ENCODE results near the gene SIVA1.

DNA sequence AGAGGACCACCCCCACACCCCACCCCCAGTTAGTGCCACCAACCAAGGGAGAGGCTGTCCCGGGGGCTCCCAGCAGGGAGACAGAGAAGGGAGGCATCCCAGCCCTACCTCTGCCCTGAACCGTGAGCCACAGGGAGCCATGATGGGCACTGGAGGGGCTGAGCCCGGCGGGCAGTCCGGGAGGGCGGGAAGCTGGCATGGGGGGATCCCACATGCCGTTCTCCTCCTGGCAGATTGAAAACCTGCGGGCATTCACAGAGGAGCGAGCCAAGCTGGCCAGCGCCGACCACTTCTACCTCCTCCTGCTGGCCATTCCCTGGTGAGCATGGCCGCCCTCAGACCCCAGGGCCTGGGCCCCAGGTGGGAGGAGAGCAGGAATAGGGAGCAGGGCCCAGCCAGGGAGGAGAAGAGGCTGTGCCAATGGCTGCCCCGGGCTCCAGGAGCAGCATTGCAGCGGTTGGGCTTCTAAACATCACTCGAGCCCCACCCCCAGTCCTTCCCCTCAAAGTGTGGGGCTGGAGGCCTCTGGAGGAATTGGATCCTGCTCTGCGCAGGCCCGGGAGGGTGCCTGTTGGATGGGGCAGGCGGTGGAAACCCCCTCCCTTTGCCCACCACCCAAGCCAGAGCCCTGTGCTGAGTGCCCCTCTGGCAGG lies 43.4 kb upstream of the SIVA1 start:
- TF ChIP-seq ELF1 (tag; IDR thresholded peaks at IDR 0.05), result no peak
- no peak for TF ChIP-seq NR3C1 (CRISPR knock-in tag; IDR thresholded peaks at IDR 0.05)
- TF ChIP-seq, protein P1, sequence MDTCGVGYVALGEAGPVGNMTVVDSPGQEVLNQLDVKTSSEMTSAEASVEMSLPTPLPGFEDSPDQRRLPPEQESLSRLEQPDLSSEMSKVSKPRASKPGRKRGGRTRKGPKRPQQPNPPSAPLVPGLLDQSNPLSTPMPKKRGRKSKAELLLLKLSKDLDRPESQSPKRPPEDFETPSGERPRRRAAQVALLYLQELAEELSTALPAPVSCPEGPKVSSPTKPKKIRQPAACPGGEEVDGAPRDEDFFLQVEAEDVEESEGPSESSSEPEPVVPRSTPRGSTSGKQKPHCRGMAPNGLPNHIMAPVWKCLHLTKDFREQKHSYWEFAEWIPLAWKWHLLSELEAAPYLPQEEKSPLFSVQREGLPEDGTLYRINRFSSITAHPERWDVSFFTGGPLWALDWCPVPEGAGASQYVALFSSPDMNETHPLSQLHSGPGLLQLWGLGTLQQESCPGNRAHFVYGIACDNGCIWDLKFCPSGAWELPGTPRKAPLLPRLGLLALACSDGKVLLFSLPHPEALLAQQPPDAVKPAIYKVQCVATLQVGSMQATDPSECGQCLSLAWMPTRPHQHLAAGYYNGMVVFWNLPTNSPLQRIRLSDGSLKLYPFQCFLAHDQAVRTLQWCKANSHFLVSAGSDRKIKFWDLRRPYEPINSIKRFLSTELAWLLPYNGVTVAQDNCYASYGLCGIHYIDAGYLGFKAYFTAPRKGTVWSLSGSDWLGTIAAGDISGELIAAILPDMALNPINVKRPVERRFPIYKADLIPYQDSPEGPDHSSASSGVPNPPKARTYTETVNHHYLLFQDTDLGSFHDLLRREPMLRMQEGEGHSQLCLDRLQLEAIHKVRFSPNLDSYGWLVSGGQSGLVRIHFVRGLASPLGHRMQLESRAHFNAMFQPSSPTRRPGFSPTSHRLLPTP (IDR thresholded peaks at IDR 0.05; ENCODE audit: borderline replicate concordance, extremely low read depth, insufficient read length), result no peak
- no peak for TF ChIP-seq NR2F6 (CRISPR knock-in tag; IDR thresholded peaks at IDR 0.05)
- no peak for TF ChIP-seq POLR2AphosphoS5 (IDR thresholded peaks at IDR 0.05; ENCODE audit: control insufficient read depth, insufficient read depth, low read depth, low read length)
- TF ChIP-seq, protein P2, sequence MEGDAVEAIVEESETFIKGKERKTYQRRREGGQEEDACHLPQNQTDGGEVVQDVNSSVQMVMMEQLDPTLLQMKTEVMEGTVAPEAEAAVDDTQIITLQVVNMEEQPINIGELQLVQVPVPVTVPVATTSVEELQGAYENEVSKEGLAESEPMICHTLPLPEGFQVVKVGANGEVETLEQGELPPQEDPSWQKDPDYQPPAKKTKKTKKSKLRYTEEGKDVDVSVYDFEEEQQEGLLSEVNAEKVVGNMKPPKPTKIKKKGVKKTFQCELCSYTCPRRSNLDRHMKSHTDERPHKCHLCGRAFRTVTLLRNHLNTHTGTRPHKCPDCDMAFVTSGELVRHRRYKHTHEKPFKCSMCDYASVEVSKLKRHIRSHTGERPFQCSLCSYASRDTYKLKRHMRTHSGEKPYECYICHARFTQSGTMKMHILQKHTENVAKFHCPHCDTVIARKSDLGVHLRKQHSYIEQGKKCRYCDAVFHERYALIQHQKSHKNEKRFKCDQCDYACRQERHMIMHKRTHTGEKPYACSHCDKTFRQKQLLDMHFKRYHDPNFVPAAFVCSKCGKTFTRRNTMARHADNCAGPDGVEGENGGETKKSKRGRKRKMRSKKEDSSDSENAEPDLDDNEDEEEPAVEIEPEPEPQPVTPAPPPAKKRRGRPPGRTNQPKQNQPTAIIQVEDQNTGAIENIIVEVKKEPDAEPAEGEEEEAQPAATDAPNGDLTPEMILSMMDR (IDR thresholded peaks at IDR 0.05 in 2 of 3, conservative IDR thresholded peaks at IDR 0.05 in 1 of 3; ENCODE audit: insufficient read depth in 2 of 3, low read depth in 1 of 3, low read length in 3 of 3), result no peak
- TF ChIP-seq RFX5 (IDR thresholded peaks at IDR 0.05; ENCODE audit: low read depth, low read length), result no peak
- TF ChIP-seq, protein P3, sequence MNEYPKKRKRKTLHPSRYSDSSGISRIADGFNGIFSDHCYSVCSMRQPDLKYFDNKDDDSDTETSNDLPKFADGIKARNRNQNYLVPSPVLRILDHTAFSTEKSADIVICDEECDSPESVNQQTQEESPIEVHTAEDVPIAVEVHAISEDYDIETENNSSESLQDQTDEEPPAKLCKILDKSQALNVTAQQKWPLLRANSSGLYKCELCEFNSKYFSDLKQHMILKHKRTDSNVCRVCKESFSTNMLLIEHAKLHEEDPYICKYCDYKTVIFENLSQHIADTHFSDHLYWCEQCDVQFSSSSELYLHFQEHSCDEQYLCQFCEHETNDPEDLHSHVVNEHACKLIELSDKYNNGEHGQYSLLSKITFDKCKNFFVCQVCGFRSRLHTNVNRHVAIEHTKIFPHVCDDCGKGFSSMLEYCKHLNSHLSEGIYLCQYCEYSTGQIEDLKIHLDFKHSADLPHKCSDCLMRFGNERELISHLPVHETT (CRISPR knock-in tag; conservative IDR thresholded peaks at IDR 0.05 in 1 of 2, IDR thresholded peaks at IDR 0.05 in 1 of 2), result no peak
- no peak for TF ChIP-seq ZNF561 (CRISPR knock-in tag; conservative IDR thresholded peaks at IDR 0.05)
- TF ChIP-seq, protein P4, sequence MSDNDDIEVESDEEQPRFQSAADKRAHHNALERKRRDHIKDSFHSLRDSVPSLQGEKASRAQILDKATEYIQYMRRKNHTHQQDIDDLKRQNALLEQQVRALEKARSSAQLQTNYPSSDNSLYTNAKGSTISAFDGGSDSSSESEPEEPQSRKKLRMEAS (CRISPR knock-in tag; IDR thresholded peaks at IDR 0.05), result no peak
- TF ChIP-seq TRIM24 (IDR thresholded peaks at IDR 0.05), result no peak
- no peak for TF ChIP-seq EP300 (IDR thresholded peaks at IDR 0.05; ENCODE audit: low read length)
- TF ChIP-seq ZNF146 (CRISPR knock-in tag; IDR thresholded peaks at IDR 0.05; ENCODE audit: unreplicated experiment), result no peak
- no peak for TF ChIP-seq ZNF766 (CRISPR knock-in tag; conservative IDR thresholded peaks at IDR 0.05)

Measured in K562 (cell line).